ENCODE results near the gene BHLHE40.

GRCh38 chr3:4974154-4974553 lies 5.1 kb upstream of the BHLHE40 start:
- TF ChIP-seq, protein P1, sequence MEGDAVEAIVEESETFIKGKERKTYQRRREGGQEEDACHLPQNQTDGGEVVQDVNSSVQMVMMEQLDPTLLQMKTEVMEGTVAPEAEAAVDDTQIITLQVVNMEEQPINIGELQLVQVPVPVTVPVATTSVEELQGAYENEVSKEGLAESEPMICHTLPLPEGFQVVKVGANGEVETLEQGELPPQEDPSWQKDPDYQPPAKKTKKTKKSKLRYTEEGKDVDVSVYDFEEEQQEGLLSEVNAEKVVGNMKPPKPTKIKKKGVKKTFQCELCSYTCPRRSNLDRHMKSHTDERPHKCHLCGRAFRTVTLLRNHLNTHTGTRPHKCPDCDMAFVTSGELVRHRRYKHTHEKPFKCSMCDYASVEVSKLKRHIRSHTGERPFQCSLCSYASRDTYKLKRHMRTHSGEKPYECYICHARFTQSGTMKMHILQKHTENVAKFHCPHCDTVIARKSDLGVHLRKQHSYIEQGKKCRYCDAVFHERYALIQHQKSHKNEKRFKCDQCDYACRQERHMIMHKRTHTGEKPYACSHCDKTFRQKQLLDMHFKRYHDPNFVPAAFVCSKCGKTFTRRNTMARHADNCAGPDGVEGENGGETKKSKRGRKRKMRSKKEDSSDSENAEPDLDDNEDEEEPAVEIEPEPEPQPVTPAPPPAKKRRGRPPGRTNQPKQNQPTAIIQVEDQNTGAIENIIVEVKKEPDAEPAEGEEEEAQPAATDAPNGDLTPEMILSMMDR (IDR thresholded peaks at IDR 0.05) = no peak
- TF ChIP-seq USF2 (IDR thresholded peaks at IDR 0.05) (no peak), JUN (IDR thresholded peaks at IDR 0.05) (no peak), BHLHE40 (IDR thresholded peaks at IDR 0.05; ENCODE audit: low read depth, low read length) (no peak), RAD21 (conservative IDR thresholded peaks at IDR 0.05 in 1 of 2, IDR thresholded peaks at IDR 0.05 in 1 of 2) (no peak), RNF2 (IDR thresholded peaks at IDR 0.05; ENCODE audit: borderline replicate concordance, low read depth) (no peak)
- TF ChIP-seq, protein P2, sequence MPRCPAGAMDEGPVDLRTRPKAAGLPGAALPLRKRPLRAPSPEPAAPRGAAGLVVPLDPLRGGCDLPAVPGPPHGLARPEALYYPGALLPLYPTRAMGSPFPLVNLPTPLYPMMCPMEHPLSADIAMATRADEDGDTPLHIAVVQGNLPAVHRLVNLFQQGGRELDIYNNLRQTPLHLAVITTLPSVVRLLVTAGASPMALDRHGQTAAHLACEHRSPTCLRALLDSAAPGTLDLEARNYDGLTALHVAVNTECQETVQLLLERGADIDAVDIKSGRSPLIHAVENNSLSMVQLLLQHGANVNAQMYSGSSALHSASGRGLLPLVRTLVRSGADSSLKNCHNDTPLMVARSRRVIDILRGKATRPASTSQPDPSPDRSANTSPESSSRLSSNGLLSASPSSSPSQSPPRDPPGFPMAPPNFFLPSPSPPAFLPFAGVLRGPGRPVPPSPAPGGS (IDR thresholded peaks at IDR 0.05) = no peak
- TF ChIP-seq, protein P3, sequence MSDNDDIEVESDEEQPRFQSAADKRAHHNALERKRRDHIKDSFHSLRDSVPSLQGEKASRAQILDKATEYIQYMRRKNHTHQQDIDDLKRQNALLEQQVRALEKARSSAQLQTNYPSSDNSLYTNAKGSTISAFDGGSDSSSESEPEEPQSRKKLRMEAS (IDR thresholded peaks at IDR 0.05) = no peak
